ENCODE data around the gene LCNL1. TPM values are rescaled to one million over a fixed set of nuclear protein-coding genes. Genes with fewer than 3 reads are reported as not detected.

The LCNL1 gene
- total RNA-seq, 2 donors from 2014 or later = 1.4 to 2.2 TPM

DNA sequence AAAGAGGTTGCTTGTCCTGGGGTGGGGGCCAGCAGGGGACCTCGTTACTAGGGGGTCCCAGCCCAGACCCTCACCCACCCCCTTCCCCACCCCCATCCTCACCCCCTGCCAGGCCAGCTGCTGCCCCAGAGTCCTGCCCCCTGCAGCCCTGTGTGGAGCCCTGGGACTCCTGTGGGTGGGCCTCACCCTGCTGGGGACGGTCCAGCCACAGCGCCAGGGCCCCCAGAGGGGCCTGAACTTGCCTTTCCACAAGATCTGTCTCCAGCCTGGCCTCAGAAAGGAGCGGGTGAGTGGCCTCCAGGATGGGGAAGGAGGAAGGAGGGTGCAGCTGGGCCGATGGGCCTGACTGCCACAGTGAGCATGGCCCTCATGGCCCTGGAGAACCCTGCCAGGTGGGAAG is 13.0 kb upstream of the LCNL1 start:
- H3K36me3 ChIP-seq (ENCODE audit: control insufficient read depth, insufficient read depth, low read length) = no peaks in the 10 kb centered on the region
- Mint-ChIP-seq H3K4me1 (peaks cover 8% of the 10 kb centered on the region), H3K36me3 (ENCODE audit: low read depth) (no peaks in the 10 kb centered on the region), H3K9me3 (no peaks in the 10 kb centered on the region), H3K4me3 (no peak overlapping the region), H3K27ac (no peak overlapping the region), H3K27me3 (ENCODE audit: insufficient read depth) (no peaks in the 10 kb centered on the region)
- H3K27ac ChIP-seq (ENCODE audit: low read depth, low read length) = no peak overlapping the region
- H3K27me3 ChIP-seq (ENCODE audit: control insufficient read depth, insufficient read depth, low read length, poor library complexity, severe bottlenecking) = no peaks in the 10 kb centered on the region
- H3K9me3 ChIP-seq (ENCODE audit: control insufficient read depth, low read length) = no peaks in the 10 kb centered on the region
- H3K4me3 ChIP-seq (ENCODE audit: low read length) = no peak overlapping the region
- DNase-seq = no peak
- H3K9ac ChIP-seq (ENCODE audit: extremely low read depth, low read length, poor library complexity, severe bottlenecking) = no peak overlapping the region
- TF ChIP-seq, protein P1, sequence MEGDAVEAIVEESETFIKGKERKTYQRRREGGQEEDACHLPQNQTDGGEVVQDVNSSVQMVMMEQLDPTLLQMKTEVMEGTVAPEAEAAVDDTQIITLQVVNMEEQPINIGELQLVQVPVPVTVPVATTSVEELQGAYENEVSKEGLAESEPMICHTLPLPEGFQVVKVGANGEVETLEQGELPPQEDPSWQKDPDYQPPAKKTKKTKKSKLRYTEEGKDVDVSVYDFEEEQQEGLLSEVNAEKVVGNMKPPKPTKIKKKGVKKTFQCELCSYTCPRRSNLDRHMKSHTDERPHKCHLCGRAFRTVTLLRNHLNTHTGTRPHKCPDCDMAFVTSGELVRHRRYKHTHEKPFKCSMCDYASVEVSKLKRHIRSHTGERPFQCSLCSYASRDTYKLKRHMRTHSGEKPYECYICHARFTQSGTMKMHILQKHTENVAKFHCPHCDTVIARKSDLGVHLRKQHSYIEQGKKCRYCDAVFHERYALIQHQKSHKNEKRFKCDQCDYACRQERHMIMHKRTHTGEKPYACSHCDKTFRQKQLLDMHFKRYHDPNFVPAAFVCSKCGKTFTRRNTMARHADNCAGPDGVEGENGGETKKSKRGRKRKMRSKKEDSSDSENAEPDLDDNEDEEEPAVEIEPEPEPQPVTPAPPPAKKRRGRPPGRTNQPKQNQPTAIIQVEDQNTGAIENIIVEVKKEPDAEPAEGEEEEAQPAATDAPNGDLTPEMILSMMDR (conservative IDR thresholded peaks at IDR 0.05) = no peak
- no peaks in the 10 kb centered on the region for H3K4me1 ChIP-seq (ENCODE audit: control insufficient read depth, insufficient read depth, low read length)
- WGBS, 2 experiments (ENCODE audit: insufficient coverage in 1 of 2, insufficient read length in 1 of 2) = 79% methylated on average over 4 of the region's 5 CpGs; no CpG with 5 or more reads in 1 of the 2 experiments

DNA sequence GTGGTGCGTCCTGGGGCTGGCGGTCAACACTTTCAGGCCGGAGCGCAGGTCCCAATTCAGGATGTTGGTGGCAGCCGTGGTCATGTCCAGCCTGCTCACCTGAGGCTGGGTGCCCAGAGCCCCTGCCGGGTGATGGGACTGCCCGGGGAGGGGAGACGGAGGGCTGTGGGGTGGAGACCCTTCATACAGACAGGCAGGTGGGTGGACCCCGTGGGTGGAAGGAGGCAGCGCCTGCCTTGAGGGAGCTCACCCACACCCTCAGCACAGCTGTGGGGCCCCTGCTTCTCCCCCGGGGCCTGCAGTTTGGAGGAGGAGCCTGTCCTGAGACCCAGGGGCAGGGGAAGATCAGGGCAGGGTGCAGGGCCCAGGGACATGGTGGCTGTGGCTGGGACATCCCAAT is 12.4 kb upstream of the LCNL1 start:
- Histone ChIP-seq H3K36me3 (ENCODE audit: control insufficient read depth, insufficient read depth, low read length) (no peaks in the 10 kb centered on the region), H3K4me1 (ENCODE audit: control insufficient read depth, insufficient read depth, low read length) (no peaks in the 10 kb centered on the region), H3K27me3 (ENCODE audit: control insufficient read depth, insufficient read depth, low read length, poor library complexity, severe bottlenecking) (no peaks in the 10 kb centered on the region), H3K9ac (ENCODE audit: extremely low read depth, low read length, poor library complexity, severe bottlenecking) (no peak overlapping the region), H3K4me3 (ENCODE audit: low read length) (no peak overlapping the region), H3K9me3 (ENCODE audit: control insufficient read depth, low read length) (no peaks in the 10 kb centered on the region), H3K27ac (ENCODE audit: low read depth, low read length) (no peak overlapping the region)
- Mint-ChIP-seq H3K27ac (no peak overlapping the region), H3K9me3 (no peaks in the 10 kb centered on the region), H3K36me3 (ENCODE audit: low read depth) (no peaks in the 10 kb centered on the region), H3K27me3 (ENCODE audit: insufficient read depth) (no peaks in the 10 kb centered on the region), H3K4me1 (peaks cover 8% of the 10 kb centered on the region), H3K4me3 (no peak overlapping the region)
- 90 to 91% methylated on average over 7 to 11 of the region's 11 CpGs for WGBS, 2 experiments (ENCODE audit: insufficient coverage in 1 of 2, insufficient read length in 1 of 2)
- TF ChIP-seq, protein P1 (conservative IDR thresholded peaks at IDR 0.05) = no peak
- DNase-seq = no peak

DNA sequence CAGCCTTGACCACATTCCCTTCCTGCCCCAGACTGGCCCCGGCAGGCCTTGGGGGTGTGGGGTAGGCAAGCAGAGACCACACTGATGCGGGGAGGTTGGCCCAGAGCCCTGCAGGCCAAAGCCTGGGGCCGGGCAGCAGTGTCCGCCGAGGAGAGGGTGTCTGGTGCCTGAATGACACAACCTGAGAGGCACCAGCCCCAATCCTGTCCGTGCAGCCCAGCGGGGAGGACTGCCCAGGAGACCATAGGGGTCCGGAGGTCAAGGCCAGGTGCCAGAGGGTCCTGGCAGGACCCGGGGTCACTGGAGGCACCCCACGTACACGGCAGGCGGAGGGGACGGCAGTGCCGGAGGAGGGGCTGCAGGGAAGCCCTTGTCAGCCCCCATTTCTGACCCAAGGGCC is 11.0 kb upstream of the LCNL1 start:
- no peaks in the 10 kb centered on the region for H3K27me3 ChIP-seq (ENCODE audit: control insufficient read depth, insufficient read depth, low read length, poor library complexity, severe bottlenecking)
- no peak overlapping the region for H3K9ac ChIP-seq (ENCODE audit: extremely low read depth, low read length, poor library complexity, severe bottlenecking)
- H3K36me3 ChIP-seq (ENCODE audit: control insufficient read depth, insufficient read depth, low read length) = no peaks in the 10 kb centered on the region
- Mint-ChIP-seq H3K4me3 (no peak overlapping the region), H3K9me3 (no peaks in the 10 kb centered on the region), H3K27ac (no peak overlapping the region), H3K27me3 (ENCODE audit: insufficient read depth) (no peaks in the 10 kb centered on the region), H3K36me3 (ENCODE audit: low read depth) (no peaks in the 10 kb centered on the region), H3K4me1 (no peaks in the 10 kb centered on the region)
- DNase-seq = no peak
- TF ChIP-seq, protein P1 (conservative IDR thresholded peaks at IDR 0.05) = no peak
- H3K4me3 ChIP-seq (ENCODE audit: low read length) = no peak overlapping the region
- H3K9me3 ChIP-seq (ENCODE audit: control insufficient read depth, low read length) = no peaks in the 10 kb centered on the region
- WGBS, 2 experiments (ENCODE audit: insufficient coverage in 1 of 2, insufficient read length in 1 of 2) = 92 to 96% methylated on average over 9 to 14 of the region's 14 CpGs
- no peaks in the 10 kb centered on the region for H3K4me1 ChIP-seq (ENCODE audit: control insufficient read depth, insufficient read depth, low read length)
- no peak overlapping the region for H3K27ac ChIP-seq (ENCODE audit: low read depth, low read length)
